CD4-positive, alpha-beta T cell (primary cell): Measurements from ENCODE around the gene PIP5K1C. TPM values are rescaled to one million over a fixed set of nuclear protein-coding genes. Genes with fewer than 3 reads are reported as not detected.
A peak's percentile ranks its signal among the peaks of the same experiment; 100 is the strongest.

Source experiments
- ATAC-seq: fragments of 200-7000 bp; cut with Tn5 transposase; one replicate; pipeline ENCODE4 v1.10.0; 2022; ENCODE audit warnings: mild to moderate bottlenecking; ENCODE audit not compliant: poor library complexity
- CTCF ChIA-PET: fragments of 350-600 bp; sonication (Branson Sonifier 250); formaldehyde crosslinking; loops from one replicate; lab custom pipeline; 2021; ENCODE audit warnings: antibody characterized with exemption, inconsistent platforms; lab: Charles Lee
- POLR2A ChIA-PET: fragments of 350-600 bp; sonication (Branson Sonifier 250); formaldehyde crosslinking; loops from one replicate; lab custom pipeline; 2021; ENCODE audit warnings: antibody characterized with exemption, inconsistent platforms; lab: Charles Lee
- DNase-seq, 14 experiments: peaks; one replicate each; pipeline ENCODE4 v3.0.0-alpha.2; 2013 to 2020; ENCODE audit warnings: mixed read lengths in 2 of 14
- H3K27ac ChIP-seq, 2 donors: one replicate each; pipeline versions ENCODE4 v1.5.1 to v1.7.0; 2013; ENCODE audit warnings: low read length in 2 of 2, low read depth in 1 of 2, mild to moderate bottlenecking in 1 of 2
- H3K27me3 ChIP-seq, 2 experiments: 1 replicate in 1 of 2; 2 replicates in 1 of 2; pipeline versions ENCODE4 v1.6.1 to v1.7.0; 2013; ENCODE audit warnings: low read length in 2 of 2, control low read depth in 1 of 2, mild to moderate bottlenecking in 1 of 2, moderate library complexity in 1 of 2; ENCODE audit not compliant: insufficient read depth in 2 of 2, control insufficient read depth in 1 of 2
- H3K36me3 ChIP-seq: one replicate; pipeline ENCODE4 v1.6.1; 2013; ENCODE audit warnings: low read length, control low read depth; ENCODE audit not compliant: insufficient read depth
- H3K4me1 ChIP-seq: one replicate; pipeline ENCODE4 v1.6.1; 2013; ENCODE audit warnings: low read length, control low read depth; ENCODE audit not compliant: insufficient read depth
- H3K4me3 ChIP-seq: one replicate; pipeline ENCODE4 v1.5.1; 2013; ENCODE audit warnings: mild to moderate bottlenecking, low read length, moderate library complexity
- H3K9me3 ChIP-seq, 2 experiments: 1 replicate in 1 of 2; 2 replicates in 1 of 2; pipeline versions ENCODE4 v1.6.1 to v1.7.0; 2013; ENCODE audit warnings: low read length in 2 of 2, mild to moderate bottlenecking in 2 of 2, control low read depth in 1 of 2, moderate library complexity in 1 of 2; ENCODE audit not compliant: control insufficient read depth in 1 of 2, insufficient read depth in 1 of 2
- H3K27ac Mint-ChIP-seq: one replicate; pipeline ENCODE4 v1.8.0; 2020; ENCODE audit warnings: mixed read lengths
- H3K27me3 Mint-ChIP-seq: one replicate; pipeline ENCODE4 v1.8.0; 2021; ENCODE audit warnings: mixed read lengths
- H3K36me3 Mint-ChIP-seq: one replicate; pipeline ENCODE4 v1.8.0; 2021; ENCODE audit warnings: low read depth, mixed read lengths
- H3K4me1 Mint-ChIP-seq: one replicate; pipeline ENCODE4 v1.8.0; 2021; ENCODE audit warnings: low read depth, mixed read lengths
- H3K4me3 Mint-ChIP-seq: one replicate; pipeline ENCODE4 v1.8.0; 2020; ENCODE audit warnings: mild to moderate bottlenecking, mixed read lengths
- H3K9me3 Mint-ChIP-seq: one replicate; pipeline ENCODE4 v1.8.0; 2020; ENCODE audit warnings: mixed read lengths
- intact Hi-C, 2 experiments: fragments of 100-400 bp; cut with DNase I in 1 of 2; cut with micrococcal nuclease in 1 of 2; formaldehyde crosslinking; loops; one replicate each; pipeline versions ENCODE4 v1.15.1 to v1.9.0; 2023 to 2025; cut with DNase I, micrococcal nuclease
- total RNA-seq, 174 experiments: library from RNA in 2 of 174; stranded (reverse) in 2 of 174; gene quantifications; one replicate each; pipeline ENCODE4 v1.2.3 and lab custom pipeline; 2021 to 2026
- TF ChIP-seq, protein P1 (sequence below): fragments of 200-600 bp; IDR thresholded peaks from one replicate; pipeline ENCODE4 v1.8.0; 2022; ENCODE audit warnings: antibody characterized with exemption, mild to moderate bottlenecking

Gene PIP5K1C
- total RNA-seq, 2 experiments from 2014 or later = 14.7 to 15.5 TPM

DNA sequence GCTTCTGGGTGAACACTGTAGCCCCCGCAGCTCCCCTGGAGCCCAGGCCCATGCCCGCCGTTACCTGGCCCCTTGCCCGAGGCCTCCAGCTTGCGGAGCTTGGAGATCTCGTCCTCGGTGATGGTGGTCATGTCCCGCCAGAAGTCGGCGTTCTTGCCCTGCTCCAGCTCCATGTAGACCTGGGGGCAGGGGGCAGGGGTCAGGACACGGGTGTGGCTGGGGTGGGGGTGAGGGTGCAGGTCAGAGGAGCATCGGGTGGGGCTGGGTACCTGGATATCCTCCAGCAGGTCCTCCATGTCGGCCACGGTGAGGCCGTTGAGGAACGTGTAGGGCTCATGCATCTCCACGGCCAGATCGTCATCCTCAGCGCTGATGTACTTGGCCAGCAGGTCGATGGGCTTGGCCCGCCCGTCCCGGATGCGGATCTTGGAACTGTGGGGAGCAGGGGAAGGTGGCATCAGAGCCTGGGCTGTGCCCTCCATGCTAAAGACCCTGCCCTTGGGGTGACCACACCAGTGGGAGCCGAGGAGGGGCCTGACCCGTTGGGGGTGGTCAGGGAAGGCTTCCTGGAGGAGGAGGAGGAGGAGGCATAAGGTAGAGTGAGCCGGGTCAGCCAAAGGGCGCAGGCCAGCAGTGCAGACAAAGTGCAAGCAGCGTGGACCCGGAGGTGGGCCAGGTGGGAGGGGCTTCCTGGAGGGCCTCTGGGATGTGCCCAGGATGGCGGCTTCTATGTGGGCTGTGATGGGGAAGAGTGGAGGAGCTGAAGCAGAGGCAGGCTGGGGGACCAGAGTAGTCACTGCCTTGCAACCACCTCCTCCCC, 81.2 kb downstream of the PIP5K1C start:
- Mint-ChIP-seq H3K36me3 (peaks cover 26% of the 10 kb centered on the region), H3K27me3 (no peaks in the 10 kb centered on the region), H3K9me3 (no peaks in the 10 kb centered on the region), H3K27ac (no peak overlapping the region), H3K4me3 (peak overlapping the region; percentile 15), H3K4me1 (peaks cover 7% of the 10 kb centered on the region)
- ATAC-seq = no peak
- intact Hi-C loops = loop anchor here (1.0 to 2.0 kb wide), 3 partner anchors 33 to 74 kb away; no protein-coding TSS in a partner anchor
- DNase-seq = no peak
- Histone ChIP-seq H3K9me3 (no peaks in the 10 kb centered on the region), H3K4me1 (peaks cover 16% of the 10 kb centered on the region), H3K27ac (no peak overlapping the region), H3K4me3 (no peak overlapping the region), H3K27me3 (no peaks in the 10 kb centered on the region), H3K36me3 (peaks cover 56% of the 10 kb centered on the region)
- TF ChIP-seq, protein P1, sequence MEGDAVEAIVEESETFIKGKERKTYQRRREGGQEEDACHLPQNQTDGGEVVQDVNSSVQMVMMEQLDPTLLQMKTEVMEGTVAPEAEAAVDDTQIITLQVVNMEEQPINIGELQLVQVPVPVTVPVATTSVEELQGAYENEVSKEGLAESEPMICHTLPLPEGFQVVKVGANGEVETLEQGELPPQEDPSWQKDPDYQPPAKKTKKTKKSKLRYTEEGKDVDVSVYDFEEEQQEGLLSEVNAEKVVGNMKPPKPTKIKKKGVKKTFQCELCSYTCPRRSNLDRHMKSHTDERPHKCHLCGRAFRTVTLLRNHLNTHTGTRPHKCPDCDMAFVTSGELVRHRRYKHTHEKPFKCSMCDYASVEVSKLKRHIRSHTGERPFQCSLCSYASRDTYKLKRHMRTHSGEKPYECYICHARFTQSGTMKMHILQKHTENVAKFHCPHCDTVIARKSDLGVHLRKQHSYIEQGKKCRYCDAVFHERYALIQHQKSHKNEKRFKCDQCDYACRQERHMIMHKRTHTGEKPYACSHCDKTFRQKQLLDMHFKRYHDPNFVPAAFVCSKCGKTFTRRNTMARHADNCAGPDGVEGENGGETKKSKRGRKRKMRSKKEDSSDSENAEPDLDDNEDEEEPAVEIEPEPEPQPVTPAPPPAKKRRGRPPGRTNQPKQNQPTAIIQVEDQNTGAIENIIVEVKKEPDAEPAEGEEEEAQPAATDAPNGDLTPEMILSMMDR = peak; percentile 35
- ChIA-PET CTCF (interaction anchor here (0.6 kb wide), 1 partner anchor 74 kb away, joined by 3 read pairs; no protein-coding TSS in a partner anchor), POLR2A (no interaction called here)

- no peaks in the 10 kb centered on the region for H3K9me3 ChIP-seq
- H3K4me1 ChIP-seq = peaks cover 15% of the 10 kb centered on the region
- DNase-seq (peak in 13 of 14 experiments; percentile 25 to 69 (median 44)), ATAC-seq (peak; percentile 50)
- Mint-ChIP-seq H3K36me3 (peaks cover 26% of the 10 kb centered on the region), H3K4me1 (peaks cover 7% of the 10 kb centered on the region), H3K27me3 (no peaks in the 10 kb centered on the region), H3K27ac (no peak overlapping the region), H3K9me3 (no peaks in the 10 kb centered on the region), H3K4me3 (no peak overlapping the region)
- H3K4me3 ChIP-seq = no peak overlapping the region
- H3K27ac ChIP-seq = no peak overlapping the region
- TF ChIP-seq, protein P1 = peak; percentile 82
- no peaks in the 10 kb centered on the region for H3K27me3 ChIP-seq
- ChIA-PET CTCF (interaction anchor here (0.6 kb wide), 1 partner anchor 208 kb away, joined by 4 read pairs; no protein-coding TSS in a partner anchor), POLR2A (no interaction called here)
- peaks cover 57% of the 10 kb centered on the region for H3K36me3 ChIP-seq
- intact Hi-C loops = loop anchor here (1.0 to 2.0 kb wide), 3 partner anchors 32 to 73 kb away; no protein-coding TSS in a partner anchor
Measured at GRCh38 chr19:3618144-3618810, 82.0 kb downstream of the PIP5K1C start.

GRCh38 chr19:3617463-3617862, 82.8 kb downstream of the PIP5K1C start:
- ATAC-seq = peak; percentile 89

More at GRCh38 chr19:3617463-3617862, 82.8 kb downstream of the PIP5K1C start:
- peak in 5 of 14 experiments; percentile 10 to 62 (median 23) for DNase-seq
- no peaks in the 10 kb centered on the region for H3K27me3 Mint-ChIP-seq
- H3K36me3 Mint-ChIP-seq = peaks cover 18% of the 10 kb centered on the region
- H3K4me3 ChIP-seq = no peak overlapping the region
- peak overlapping the region; percentile 25 for H3K4me3 Mint-ChIP-seq
- no peak overlapping the region for H3K27ac ChIP-seq
- H3K36me3 ChIP-seq = peaks cover 59% of the 10 kb centered on the region
- no peaks in the 10 kb centered on the region for H3K9me3 Mint-ChIP-seq
- H3K27me3 ChIP-seq = no peaks in the 10 kb centered on the region
- peaks cover 7% of the 10 kb centered on the region for H3K4me1 Mint-ChIP-seq
- H3K9me3 ChIP-seq = no peaks in the 10 kb centered on the region
- CTCF ChIA-PET = no interaction called here
- intact Hi-C loops = no loop called here
- POLR2A ChIA-PET = no interaction called here
- peaks cover 15% of the 10 kb centered on the region for H3K4me1 ChIP-seq
- TF ChIP-seq, protein P1 = no peak
- no peak overlapping the region for H3K27ac Mint-ChIP-seq
